Osteocyte (in vitro differentiated cells): ENCODE measurements around the gene FUT9. TPM values are rescaled to one million over a fixed set of nuclear protein-coding genes. Genes with fewer than 3 reads are reported as not detected.

ENCODE experiments used
- DNase-seq: peaks from one replicate; pipeline ENCODE4 v3.0.0; 2021; ENCODE audit warnings: mixed read lengths; ENCODE audit not compliant: unreplicated experiment; ENCODE audit errors: extremely low spot score
- H3K27ac Mint-ChIP-seq: one replicate; pipeline ENCODE4 v1.8.0; 2021; ENCODE audit warnings: mild to moderate bottlenecking, mixed read lengths; ENCODE audit not compliant: unreplicated experiment
- H3K27me3 Mint-ChIP-seq: one replicate; pipeline ENCODE4 v1.8.0; 2021; ENCODE audit warnings: mixed read lengths; ENCODE audit not compliant: unreplicated experiment
- H3K36me3 Mint-ChIP-seq: one replicate; pipeline ENCODE4 v1.8.0; 2021; ENCODE audit warnings: mixed read lengths; ENCODE audit not compliant: unreplicated experiment
- H3K4me1 Mint-ChIP-seq: one replicate; pipeline ENCODE4 v1.8.0; 2021; ENCODE audit warnings: mixed read lengths; ENCODE audit not compliant: unreplicated experiment
- H3K4me3 Mint-ChIP-seq: one replicate; pipeline ENCODE4 v1.8.0; 2021; ENCODE audit warnings: mild to moderate bottlenecking, moderate library complexity, mixed read lengths; ENCODE audit not compliant: unreplicated experiment
- H3K9me3 Mint-ChIP-seq: one replicate; pipeline ENCODE4 v1.8.0; 2021; ENCODE audit warnings: mixed read lengths; ENCODE audit not compliant: unreplicated experiment
- total RNA-seq: library from RNA; stranded (reverse); gene quantifications from 2 replicates; pipeline ENCODE4 v1.2.1, GENCODE V29; 2021
- TF ChIP-seq, protein P1 (sequence below): fragments of 200-600 bp; sonication (generic); IDR thresholded peaks from 2 replicates; pipeline ENCODE4 v1.5.0; 2021; ENCODE audit warnings: antibody characterized with exemption, mild to moderate bottlenecking, moderate library complexity

FUT9 gene
- total RNA-seq, 1 donor from 2014 or later, result not detected

DNA sequence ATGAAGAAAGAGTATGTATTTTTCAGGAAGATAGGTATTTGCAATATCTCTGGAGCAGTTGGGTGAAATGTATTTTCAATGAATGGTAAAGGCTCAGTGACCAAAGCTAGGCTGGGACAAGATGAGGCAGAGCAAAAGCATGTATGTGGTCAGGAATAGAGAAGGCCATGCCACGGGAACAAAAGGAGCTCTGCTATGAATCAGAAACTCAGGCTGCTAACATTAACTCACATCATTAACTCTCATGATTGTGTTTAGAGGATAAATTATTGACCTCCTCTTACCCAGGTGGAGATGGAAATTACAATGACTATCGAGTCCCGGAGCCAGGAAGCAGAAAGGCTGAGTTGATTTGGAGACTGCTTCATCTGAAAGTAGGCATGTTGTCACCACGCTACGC, 220.2 kb downstream of the FUT9 start:
- DNase-seq, result no peak
- Mint-ChIP-seq H3K27ac (no peak overlapping the region), H3K4me3 (no peak overlapping the region), H3K4me1 (no peaks in the 10 kb centered on the region), H3K9me3 (no peaks in the 10 kb centered on the region), H3K36me3 (no peaks in the 10 kb centered on the region), H3K27me3 (no peaks in the 10 kb centered on the region)
- TF ChIP-seq, protein P1, sequence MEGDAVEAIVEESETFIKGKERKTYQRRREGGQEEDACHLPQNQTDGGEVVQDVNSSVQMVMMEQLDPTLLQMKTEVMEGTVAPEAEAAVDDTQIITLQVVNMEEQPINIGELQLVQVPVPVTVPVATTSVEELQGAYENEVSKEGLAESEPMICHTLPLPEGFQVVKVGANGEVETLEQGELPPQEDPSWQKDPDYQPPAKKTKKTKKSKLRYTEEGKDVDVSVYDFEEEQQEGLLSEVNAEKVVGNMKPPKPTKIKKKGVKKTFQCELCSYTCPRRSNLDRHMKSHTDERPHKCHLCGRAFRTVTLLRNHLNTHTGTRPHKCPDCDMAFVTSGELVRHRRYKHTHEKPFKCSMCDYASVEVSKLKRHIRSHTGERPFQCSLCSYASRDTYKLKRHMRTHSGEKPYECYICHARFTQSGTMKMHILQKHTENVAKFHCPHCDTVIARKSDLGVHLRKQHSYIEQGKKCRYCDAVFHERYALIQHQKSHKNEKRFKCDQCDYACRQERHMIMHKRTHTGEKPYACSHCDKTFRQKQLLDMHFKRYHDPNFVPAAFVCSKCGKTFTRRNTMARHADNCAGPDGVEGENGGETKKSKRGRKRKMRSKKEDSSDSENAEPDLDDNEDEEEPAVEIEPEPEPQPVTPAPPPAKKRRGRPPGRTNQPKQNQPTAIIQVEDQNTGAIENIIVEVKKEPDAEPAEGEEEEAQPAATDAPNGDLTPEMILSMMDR, result no peak

GRCh38 chr6:96236471-96236870, 220.7 kb downstream of the FUT9 start:
- Mint-ChIP-seq H3K4me3 (no peak overlapping the region), H3K9me3 (no peaks in the 10 kb centered on the region), H3K27me3 (no peaks in the 10 kb centered on the region), H3K4me1 (no peaks in the 10 kb centered on the region), H3K27ac (no peak overlapping the region), H3K36me3 (no peaks in the 10 kb centered on the region)
- DNase-seq, result no peak
- TF ChIP-seq, protein P1, result no peak

DNA sequence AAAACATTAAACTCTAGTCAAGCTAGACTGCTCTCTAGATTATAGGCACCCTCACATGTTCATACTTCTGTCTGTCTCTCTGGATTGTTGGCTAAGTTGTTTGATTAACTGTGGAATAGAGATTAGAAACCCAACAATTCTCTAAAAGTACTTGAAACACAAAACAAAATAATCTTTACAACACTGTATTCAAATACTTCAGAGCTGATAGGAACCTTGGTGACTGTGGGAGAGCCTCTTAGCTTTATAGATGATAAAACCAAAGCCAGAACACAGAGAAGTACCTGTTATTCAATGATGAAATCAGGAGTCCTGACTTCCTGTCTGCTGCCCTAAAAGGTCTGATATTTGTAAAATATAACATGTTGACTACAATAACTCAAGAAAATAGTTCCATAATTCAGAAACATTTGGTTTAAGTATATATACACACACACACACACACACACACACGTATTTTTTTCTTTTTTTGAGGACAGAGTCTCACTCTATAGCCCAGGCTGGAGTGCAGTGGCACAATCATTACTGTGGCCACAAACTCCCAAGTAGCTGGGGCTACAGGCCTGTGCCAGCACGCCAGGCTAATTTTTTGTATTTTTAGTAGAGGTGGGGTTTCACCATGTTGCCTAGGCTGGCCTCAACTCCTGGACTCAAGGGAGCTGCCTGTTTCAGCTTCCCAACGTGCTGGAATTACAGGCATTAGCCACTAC, 222.0 kb downstream of the FUT9 start:
- no peaks in the 10 kb centered on the region for H3K36me3 Mint-ChIP-seq
- H3K27ac Mint-ChIP-seq, result no peak overlapping the region
- H3K9me3 Mint-ChIP-seq, result no peaks in the 10 kb centered on the region
- no peak for DNase-seq
- H3K4me1 Mint-ChIP-seq, result no peaks in the 10 kb centered on the region
- H3K27me3 Mint-ChIP-seq, result no peaks in the 10 kb centered on the region
- TF ChIP-seq, protein P1, result no peak
- no peak overlapping the region for H3K4me3 Mint-ChIP-seq

GRCh38 chr6:96246563-96246962, 230.8 kb downstream of the FUT9 start:
- no peak overlapping the region for H3K4me3 Mint-ChIP-seq
- no peaks in the 10 kb centered on the region for H3K27me3 Mint-ChIP-seq
- H3K27ac Mint-ChIP-seq, result no peak overlapping the region
- no peaks in the 10 kb centered on the region for H3K4me1 Mint-ChIP-seq
- TF ChIP-seq, protein P1, result no peak
- no peaks in the 10 kb centered on the region for H3K9me3 Mint-ChIP-seq
- H3K36me3 Mint-ChIP-seq, result no peaks in the 10 kb centered on the region
- no peak for DNase-seq

DNA sequence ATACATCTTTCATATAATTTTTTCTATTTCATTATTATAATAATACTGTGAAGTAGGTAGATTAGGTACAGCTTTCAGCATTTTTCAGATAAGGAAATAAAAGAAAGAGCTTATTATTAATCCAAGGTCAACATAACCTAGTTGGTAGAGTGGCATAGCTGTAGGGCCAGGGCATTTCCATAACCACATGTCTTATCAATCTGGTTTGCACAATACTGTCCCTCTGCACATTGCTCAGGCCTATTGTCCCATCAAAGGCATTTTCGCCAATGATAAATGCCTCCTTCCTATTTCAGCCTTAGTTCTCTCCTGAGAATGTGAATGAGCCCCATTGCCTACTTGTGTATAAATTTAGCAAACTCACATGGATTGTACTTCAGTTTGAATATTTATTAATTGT, 234.0 kb downstream of the FUT9 start:
- Mint-ChIP-seq H3K27ac (no peak overlapping the region), H3K36me3 (no peaks in the 10 kb centered on the region), H3K9me3 (no peaks in the 10 kb centered on the region), H3K4me1 (no peaks in the 10 kb centered on the region), H3K27me3 (no peaks in the 10 kb centered on the region), H3K4me3 (no peak overlapping the region)
- TF ChIP-seq, protein P1, result no peak
- no peak for DNase-seq
